HTR-8/SVneo (cell line): ENCODE results near the gene MSH3.
"Not testable (repeated sequence)": the region's sequence is repeated elsewhere in the genome, so short reads cannot be mapped to it uniquely, and the experiment has no call there.

ENCODE experiments used
- DNase-seq: peaks from one replicate; pipeline ENCODE4 v3.0.0; 2011; ENCODE audit warnings: low spot score, mixed read lengths; ENCODE audit not compliant: insufficient read length
- FAIRE-seq: peaks from 2 replicates; lab custom pipeline; 2011; peaks lifted over from hg19 to GRCh38; lab: Jason Lieb, UNC

MSH3 gene

DNA sequence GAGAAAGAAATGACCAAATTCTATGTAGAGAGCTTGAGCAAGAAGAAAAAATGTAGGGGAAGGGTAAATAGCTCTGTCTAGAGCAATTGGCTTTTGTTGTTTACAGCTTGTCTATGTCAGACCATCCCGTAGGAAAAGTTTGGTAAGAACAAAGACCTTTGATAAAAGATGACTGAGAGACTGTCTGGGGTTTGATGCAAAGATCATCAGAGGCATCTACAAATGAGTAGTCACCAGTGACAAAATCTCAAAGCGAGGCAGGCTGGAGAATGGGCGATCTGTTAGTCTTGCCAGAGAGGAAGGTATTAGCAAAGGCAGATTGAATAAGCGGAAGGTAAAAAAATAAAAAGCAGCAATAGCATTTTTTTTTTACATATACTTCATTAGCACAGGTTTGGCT is 180.7 kb downstream of the MSH3 start:
- DNase-seq (no peak), FAIRE-seq (no peak)

DNA sequence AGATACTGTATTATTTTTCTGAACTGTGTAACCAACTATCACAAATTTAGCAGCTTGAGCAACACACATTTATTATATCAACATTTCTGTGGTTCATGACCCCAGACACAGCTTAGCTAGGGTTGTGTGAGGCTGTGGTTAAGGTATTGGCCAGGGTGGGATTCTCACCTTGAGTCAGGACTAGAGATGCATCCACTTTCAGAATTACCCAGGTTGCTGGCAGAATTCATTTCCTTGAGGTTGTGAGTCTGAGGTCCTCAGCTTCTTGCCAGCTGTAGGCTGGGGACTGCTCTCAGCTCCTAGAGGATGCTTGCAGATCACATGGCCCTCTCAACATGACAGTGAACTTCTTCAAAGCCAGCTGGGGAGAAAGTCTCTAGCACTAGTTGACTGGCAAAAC is 183.2 kb downstream of the MSH3 start:
- no peak for DNase-seq
- FAIRE-seq: no peak

DNA sequence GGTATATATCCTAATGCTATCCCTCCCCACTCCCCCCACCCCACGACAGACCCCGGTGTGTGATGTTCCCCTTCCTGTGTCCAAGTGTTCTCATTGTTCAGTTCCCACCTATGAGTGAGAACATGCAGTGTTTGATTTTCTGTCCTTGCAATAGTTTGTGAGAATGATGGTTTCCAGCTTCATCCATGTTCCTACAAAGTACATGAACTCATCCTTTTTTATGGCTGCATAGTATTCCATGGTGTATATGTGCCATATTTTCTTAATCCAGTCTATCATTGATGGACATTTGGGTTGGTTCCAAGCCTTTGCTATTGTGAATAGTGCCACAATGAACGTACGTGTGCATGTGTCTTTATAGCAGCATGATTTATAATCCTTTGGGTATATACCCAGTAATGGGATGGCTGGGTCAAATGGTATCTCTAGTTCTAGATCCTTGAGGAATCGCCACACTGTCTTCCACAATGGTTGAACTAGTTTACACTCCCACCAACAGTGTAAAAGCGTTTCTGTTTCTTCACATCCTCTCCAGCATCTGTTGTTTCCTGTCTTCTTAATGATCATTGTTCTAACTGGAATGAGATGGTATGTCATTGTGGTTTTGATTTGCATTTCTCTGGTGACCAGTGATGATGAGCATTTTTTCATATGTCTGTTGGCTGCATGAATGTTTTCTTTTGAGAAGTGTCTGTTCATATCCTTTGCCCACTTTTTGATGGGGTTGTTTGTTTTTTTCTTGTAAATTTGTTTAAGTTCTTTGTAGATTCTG is 186.8 kb downstream of the MSH3 start:
- not testable (repeated sequence) for DNase-seq, FAIRE-seq

DNA sequence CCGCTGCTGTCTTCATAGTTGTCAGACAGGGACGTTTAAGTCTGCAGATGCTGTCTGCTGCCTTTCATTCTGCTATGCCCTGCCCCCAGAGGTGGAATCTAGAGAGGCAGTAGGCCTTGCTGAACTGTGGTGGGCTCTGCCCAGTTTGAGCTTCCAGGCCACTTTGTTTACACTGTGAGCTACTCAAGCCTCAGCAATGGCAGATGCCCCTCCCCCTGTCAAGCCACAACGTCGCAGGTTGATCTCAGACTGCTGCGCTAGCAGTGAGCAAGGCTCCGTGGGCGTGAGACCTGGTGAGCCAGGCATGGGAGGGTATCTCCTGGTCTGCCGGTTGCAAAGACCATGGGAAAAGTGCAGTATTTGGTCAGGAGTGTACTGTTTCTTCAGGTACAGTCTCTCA is 192.0 kb downstream of the MSH3 start:
- not testable (repeated sequence) for FAIRE-seq, DNase-seq

DNA sequence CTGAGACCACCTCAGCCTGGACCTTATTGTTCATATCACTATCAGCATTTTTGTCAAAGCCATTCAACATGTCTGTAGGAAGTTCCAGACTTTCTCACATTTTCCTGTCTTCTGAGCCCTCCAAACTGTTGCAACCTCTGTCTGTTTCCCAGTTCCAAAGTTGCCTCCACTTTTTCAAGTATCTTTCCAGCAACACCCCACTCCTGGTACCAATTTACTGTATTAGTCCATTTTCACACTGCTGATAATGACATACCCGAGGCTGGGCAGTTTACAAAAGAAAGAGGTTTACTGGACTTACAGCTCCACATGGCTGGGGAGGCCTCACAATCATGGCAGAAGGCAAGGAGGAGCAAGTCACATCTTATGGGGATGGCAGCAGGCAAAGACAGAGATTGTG is 195.7 kb downstream of the MSH3 start:
- FAIRE-seq, DNase-seq: not testable (repeated sequence)

DNA sequence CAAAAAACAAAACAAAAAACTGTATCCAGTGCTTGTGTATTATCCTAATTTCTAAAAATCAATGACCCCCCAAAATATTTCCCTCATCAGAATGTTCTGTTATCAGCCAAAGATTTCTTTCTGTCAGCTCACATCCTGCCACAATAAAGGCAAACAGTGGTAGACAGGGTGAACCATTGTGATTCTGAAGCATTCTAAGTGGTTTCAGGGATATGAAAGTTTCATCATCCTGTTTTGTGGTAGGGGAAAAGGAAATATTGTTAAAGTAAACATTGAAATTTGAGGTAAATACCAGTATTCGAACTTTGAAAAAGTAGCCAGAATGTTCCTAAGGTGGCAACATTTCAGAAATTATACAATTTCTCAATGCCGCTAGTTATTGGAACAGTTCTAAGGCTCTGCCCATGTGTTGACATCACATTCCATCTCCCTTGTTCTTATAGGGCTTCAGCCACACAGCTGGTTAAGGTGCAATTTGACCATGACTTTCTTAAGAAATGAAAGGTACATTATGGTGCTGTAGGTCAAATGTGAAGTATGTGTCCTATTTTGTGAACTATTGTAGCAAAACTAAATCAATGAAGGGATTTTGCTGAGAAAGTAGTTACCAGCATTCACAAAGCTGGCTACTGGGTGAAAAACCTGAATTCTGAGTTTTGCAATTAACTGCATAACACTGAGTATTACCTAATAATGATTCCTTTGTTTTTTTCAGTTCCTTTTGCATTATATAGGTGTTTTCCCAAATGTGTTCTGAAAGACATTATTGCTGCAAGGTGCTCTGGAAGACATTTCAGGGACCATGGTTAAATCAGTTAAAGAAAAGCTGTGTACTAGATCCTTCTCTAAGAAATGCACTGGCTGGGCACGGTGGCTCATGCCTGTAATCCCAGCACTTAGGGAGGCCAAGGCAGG is 198.1 kb downstream of the MSH3 start:
- DNase-seq (no peak), FAIRE-seq (no peak)

DNA sequence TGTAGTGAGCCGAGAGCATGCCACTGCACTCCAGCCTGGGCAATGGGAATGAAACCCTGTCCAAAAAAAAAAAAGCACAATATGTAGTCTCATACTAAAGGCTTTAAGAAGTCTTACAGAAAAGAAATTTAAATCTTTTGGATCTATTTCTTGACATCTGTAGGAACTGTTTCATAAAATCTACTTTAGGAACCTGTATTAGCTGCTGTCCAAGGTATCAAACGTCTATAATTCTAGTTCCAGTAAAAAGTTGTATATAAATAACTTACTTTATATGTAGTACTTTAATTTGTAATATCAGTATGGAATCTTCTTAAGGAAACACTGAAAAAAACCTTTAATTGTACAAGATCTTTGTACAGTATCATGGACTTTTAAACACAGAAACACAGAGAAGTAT is 199.0 kb downstream of the MSH3 start:
- DNase-seq: no peak

DNA sequence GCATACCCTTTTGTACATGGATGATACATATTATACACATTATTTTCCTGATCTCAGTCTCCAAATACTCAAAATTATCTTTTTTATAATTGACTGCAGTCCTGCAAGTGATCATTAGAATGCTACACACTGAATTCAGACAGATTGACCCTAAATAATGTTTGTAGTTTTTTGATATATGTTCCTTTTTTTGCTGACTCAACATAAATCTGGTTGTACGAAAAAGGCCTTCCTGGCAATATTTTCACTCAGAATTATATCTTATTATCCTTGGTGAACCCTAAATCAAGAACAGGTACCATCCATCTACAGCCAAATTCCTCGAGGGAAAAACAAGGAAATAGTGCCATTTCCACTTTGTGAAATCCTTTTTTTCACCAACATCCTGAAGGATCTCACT is 200.1 kb downstream of the MSH3 start:
- DNase-seq (no peak), FAIRE-seq (no peak)

More for the DNA sequence above, 199.0 kb downstream of the MSH3 start:
- no peak for FAIRE-seq

DNA sequence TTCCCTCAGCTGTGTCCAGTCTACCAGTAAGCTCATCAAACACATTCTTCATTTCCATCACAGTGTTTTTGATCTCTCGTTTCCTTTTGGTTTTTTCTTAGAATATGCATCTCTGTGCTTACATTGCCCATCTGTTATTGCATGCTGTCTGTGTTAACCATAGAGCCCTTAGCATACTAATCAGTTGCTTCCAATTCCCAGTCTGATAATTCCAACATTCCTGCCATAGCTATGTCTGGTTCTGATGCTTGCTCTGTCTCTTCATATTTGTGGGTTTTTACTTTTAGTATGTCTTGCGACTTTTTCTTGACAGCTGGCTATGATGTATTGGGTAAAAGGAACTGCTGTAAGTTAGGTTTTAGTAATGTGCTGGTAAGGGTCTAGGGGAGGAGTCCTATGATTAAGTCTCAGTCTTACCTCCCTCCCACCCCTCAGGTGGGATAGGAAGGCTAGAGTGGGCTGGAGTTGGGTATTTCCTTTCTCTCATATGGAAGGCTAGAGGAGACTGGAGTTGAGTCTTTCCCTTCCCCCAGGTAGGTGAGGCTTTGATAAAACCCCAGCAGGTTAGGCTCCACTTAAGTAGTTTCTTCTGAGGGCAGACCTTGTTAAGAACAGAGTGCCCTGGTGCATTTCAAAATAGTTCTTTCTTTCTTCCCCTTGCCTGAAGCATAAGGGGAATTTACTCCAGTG is 206.6 kb downstream of the MSH3 start:
- DNase-seq: no peak
- no peak for FAIRE-seq

DNA sequence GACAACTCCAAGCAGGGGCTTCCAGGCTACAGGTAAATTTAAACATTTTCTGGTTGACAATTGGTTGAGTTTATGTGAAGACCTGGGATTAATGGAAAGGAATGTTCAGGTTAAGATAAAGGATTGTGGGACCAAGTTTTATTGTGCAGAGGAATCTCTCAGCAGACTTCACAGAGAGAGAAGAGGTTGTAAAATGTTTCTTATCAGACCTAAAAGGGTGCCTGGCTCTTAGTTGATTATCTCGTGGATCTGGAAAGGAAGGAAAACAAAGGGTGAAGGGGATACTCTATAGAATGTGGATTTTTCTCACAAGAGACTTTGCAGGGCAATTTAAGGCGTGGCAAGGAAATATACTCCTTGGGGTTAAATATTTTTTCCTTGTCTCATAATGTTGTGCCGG is 209.3 kb downstream of the MSH3 start:
- no peak for FAIRE-seq
- DNase-seq: no peak

DNA sequence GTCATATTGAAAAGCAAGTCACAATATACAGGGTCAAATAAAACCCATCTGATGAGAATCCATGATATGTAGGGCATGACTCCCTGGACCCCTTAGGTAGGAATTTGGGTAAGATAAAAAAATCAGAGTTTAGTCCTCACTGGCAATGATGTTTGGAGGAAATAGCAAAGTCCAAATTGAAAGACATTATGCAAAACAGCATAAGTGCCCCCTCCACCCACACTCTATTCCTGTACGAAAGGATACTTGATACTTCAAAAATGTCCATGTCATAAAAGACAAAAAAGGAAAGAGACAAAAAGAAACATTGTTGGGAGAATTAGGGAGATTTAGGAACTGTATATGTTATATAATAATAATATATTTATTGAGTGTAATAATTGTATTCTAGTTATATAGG is 209.7 kb downstream of the MSH3 start:
- DNase-seq: no peak
- FAIRE-seq: no peak

DNA sequence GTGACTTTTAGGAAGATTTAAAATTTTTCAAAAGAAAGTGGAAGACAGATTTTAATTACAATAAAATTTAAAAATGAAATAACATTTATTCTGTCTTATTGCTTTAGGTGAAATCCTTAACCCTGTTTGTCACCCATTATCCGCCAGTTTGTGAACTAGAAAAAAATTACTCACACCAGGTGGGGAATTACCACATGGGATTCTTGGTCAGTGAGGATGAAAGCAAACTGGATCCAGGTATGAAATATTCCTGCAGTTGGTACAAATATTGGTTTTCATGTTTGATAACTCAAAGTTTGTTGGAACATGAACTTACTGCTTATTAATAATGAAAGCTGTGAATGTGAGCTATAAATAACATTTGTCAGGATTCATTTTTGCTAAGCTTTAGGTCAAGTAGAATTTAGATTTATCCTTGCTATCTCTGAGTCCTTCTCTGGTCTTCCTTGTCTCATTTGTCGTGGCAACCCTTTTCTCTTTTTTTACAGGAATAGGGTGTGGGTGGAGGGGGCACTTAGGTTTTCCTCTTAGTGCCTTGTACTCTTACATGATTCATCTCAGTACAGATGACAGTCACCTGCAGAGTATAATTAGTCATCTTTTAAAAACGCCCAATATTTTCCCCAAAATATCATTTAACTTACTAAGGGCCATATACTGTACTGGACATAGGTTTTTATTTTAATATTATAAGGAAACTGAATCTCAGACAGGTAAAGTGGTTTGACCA is 210.4 kb downstream of the MSH3 start:
- DNase-seq (no peak), FAIRE-seq (no peak)

DNA sequence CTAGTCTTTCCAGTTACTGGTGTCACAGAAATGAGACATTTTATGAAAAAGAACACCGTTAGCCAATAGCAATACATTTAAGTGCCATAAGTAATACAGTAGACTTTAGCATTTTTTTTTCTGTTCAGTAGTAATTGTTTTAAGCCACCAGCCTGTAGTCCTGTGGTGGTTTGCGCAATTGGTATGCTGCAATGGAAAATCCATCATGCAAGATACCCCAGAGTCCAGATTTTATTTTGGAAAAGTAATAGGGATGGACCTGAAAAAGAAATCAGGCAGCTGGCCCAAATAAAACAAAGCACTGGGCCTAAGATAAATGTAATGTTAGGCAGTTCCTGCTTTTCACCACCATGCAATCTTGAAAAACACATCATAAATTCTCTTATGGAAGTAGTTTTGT is 211.1 kb downstream of the MSH3 start:
- DNase-seq (no peak), FAIRE-seq (no peak)

DNA sequence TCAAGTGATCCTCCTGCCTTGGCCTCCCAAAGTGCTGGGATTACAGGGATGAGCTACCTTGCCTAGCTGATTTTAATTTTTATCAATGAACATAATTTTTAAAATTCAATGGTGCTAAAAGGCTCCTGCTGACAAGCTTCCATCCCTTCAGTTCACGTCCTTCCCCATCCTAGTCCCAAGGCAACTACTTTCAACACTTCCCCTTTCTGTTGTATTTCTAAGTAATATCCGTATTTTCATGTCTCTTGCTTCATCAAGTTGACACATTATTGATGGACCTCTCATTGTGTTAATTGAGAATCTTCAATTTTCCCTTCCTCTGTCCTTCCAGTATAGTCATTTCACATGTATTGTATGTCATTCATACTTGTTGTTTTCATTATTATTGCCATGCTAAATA is 211.9 kb downstream of the MSH3 start:
- FAIRE-seq (no peak), DNase-seq (no peak)

DNA sequence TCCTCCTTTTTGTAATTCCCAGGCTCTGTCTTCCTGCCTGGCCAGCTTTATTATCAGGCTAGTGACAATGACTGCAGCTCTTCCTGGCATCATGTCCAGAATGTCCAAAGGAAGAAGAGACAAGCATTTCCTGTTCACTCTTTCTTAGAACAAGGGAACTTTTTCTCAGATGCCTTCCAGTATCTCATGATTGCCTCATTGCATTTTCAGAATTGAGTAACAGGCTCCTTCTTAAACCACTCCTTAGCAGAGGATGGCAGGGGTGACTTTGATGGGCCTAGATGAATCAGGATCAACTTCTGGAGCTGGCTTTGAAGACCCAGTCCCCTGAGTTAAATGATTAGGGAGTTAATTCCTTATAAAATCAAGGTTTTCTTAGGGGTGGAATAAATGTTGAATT is 212.8 kb downstream of the MSH3 start:
- FAIRE-seq (no peak), DNase-seq (no peak)

DNA sequence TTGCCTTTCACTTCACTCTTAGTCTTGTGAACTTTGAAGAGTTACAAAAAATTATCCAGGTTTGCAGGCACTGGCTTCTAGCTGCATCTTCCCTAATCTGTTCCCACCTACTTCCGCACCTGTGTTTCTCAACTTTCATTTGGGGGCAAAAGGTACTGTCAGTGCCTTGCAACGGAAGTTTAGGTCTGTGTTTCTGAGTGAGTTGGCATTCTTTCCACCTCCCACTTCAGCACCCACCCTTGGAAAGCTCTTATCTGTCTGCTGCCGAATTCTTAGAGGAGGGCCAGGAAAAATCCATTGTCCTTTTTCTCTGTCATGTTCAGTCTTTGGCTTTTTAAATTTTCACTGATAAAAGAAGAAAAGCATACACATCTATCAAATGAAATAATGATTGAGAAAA is 216.0 kb downstream of the MSH3 start:
- FAIRE-seq (no peak), DNase-seq (no peak)

DNA sequence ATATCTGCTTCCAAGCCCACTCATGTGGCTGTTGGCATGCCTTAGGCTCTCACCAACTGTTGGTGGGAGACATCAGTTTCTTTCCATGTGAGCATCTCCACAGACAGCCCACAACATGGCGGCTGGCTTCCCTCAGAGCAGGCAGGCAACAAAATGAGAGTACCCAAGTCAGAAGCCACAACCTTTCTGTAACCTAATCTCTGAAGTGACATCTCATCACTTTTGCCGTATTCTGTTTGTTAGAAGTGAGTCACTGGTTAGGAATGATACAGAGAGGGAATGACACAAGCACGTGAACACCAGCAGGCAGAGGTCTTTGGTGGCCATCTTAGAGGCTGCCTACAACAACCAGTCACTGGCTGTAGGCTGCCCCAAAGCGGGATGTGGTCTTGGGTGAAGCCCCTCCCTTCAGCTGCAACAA is 217.1 kb downstream of the MSH3 start:
- DNase-seq: peak; percentile 10
- FAIRE-seq: peak; percentile 60

DNA sequence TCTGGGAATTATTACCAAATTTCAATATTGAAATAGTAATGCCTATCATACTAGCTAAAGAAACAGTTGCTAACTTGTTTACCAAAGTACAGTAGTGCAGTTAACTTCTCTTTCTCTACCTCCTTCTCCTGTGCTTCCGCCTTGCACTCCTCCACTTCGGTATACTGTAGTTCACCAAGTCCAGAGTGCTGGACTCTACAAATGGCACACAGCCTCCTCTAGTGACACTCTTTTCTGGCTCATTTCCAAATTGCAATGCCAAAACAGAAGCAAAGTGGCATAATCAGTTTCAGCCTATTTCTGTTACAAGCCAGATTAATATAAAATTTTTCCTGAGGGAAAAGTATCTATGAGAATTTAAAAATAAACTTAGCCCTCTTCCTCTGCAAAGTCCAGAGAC is 219.7 kb downstream of the MSH3 start:
- no peak for DNase-seq
- no peak for FAIRE-seq

DNA sequence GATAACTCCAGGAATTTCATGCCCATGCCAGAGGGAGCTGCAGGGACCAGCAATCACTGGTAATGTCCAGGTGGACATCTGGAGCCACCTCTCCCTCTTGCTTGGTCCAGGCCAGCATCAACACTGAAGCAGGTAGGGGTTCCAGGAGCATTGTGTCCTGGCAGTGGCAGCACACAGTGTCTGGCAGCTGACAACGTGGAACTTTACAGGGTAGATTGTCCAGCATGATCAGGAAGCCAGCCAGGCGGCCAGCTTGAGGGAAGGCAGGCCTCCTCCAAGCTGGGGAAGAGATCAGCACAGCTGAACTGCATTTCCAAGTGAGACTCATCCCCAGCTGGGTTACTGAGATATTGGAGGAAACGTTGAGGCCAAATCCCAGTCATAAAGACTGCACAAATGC is 223.1 kb downstream of the MSH3 start:
- DNase-seq (no peak), FAIRE-seq (no peak)

DNA sequence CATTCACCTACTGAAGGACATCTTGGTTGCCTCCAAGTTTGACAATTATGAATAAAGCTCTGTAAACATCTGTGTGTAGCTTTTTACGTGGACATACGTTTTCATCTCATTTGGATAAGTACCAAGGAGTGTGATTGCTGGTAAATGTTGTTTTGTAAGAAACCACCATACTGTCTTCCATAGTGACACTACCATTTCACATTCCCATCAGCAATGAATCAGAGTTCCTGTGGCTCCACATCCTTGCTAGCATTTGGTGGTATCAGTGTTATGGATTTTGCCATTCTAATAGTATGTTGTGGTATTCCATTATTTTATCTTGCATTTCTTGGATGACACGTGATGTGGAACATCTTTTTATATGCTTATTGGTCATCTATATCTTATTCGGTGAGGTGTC is 227.3 kb downstream of the MSH3 start:
- FAIRE-seq (no peak), DNase-seq (no peak)
